OCI-LY7 (cell line): ENCODE data around the gene PHOX2A. TPM values are rescaled to one million over a fixed set of nuclear protein-coding genes. Genes with fewer than 3 reads are reported as not detected.

Experiments used
- BruUV-seq: library from RNA; stranded (reverse); fragments of 400-500 nt; replicated peaks from 2 replicates; lab custom pipeline; 2021; lab: Mats Ljungman, UMichigan
- CTCF ChIA-PET: fragments of 300-600 bp; sonication (Branson Sonifier 250); formaldehyde crosslinking; loops from one replicate; lab custom pipeline; 2022; ENCODE audit warnings: antibody characterized with exemption; ENCODE audit not compliant: unreplicated experiment; lab: Charles Lee
- POLR2A ChIA-PET: fragments of 300-600 bp; sonication (Branson Sonifier 250); formaldehyde crosslinking; loops from one replicate; lab custom pipeline; 2022; ENCODE audit warnings: antibody characterized with exemption; lab: Charles Lee
- DNase-seq: peaks from one replicate; pipeline ENCODE4 v3.0.0-alpha.2; 2015; ENCODE audit warnings: low spot score
- H2AFZ ChIP-seq: fragments of 200-600 bp; sonication (generic), shearing (Covaris generic); 2 replicates; pipeline ENCODE4 v1.6.1; 2014; ENCODE audit warnings: mild to moderate bottlenecking, antibody characterized with exemption, low read length, moderate library complexity
- H3K27ac ChIP-seq: fragments of 200-600 bp; sonication (generic); 2 replicates; pipeline ENCODE4 v1.5.1; 2014; ENCODE audit warnings: mixed run types, low read depth, mild to moderate bottlenecking, moderate library complexity, low read length, inconsistent platforms; ENCODE audit not compliant: poor library complexity, severe bottlenecking
- H3K36me3 ChIP-seq: fragments of 200-600 bp; sonication (generic); 2 replicates; pipeline ENCODE4 v1.6.1; 2014; ENCODE audit warnings: mild to moderate bottlenecking, antibody characterized with exemption, low read length, moderate library complexity, mixed read lengths; ENCODE audit not compliant: insufficient read depth
- H3K4me1 ChIP-seq: fragments of 200-600 bp; sonication (generic); 2 replicates; pipeline ENCODE4 v1.5.1; 2014; ENCODE audit warnings: mild to moderate bottlenecking, low read length; ENCODE audit not compliant: insufficient read depth, poor library complexity, severe bottlenecking
- H3K4me2 ChIP-seq: fragments of 200-600 bp; sonication (generic); 2 replicates; pipeline ENCODE4 v1.6.1; 2014; ENCODE audit warnings: mild to moderate bottlenecking, low read length
- H3K4me3 ChIP-seq: fragments of 200-600 bp; sonication (generic); 2 replicates; pipeline ENCODE4 v1.5.1; 2014; ENCODE audit warnings: mild to moderate bottlenecking, low read depth, low read length; ENCODE audit not compliant: poor library complexity, severe bottlenecking
- H3K79me2 ChIP-seq: fragments of 200-600 bp; sonication (generic); 2 replicates; pipeline ENCODE4 v1.6.1; 2016; ENCODE audit warnings: low read depth, mild to moderate bottlenecking, low read length, moderate library complexity, mixed read lengths; ENCODE audit not compliant: insufficient read depth
- H3K9me2 ChIP-seq: fragments of 200-600 bp; sonication (generic); 2 replicates; pipeline ENCODE4 v1.6.1; 2016; ENCODE audit warnings: mild to moderate bottlenecking, low read length, mixed read lengths; ENCODE audit not compliant: insufficient read depth
- H3K9me3 ChIP-seq: fragments of 200-600 bp; sonication (generic); 2 replicates; pipeline ENCODE4 v1.6.1; 2014; ENCODE audit warnings: mild to moderate bottlenecking, mixed run types, low read length, mixed read lengths
- H4K20me1 ChIP-seq: fragments of 200-600 bp; sonication (generic); 2 replicates; pipeline ENCODE4 v1.6.1; 2014; ENCODE audit warnings: mild to moderate bottlenecking, antibody characterized with exemption, low read length, moderate library complexity, mixed read lengths; ENCODE audit not compliant: insufficient read depth
- EZH2phosphoT487 ChIP-seq: fragments of 200-600 bp; sonication (generic); IDR thresholded peaks from 2 replicates; pipeline ENCODE4 v1.6.1; 2018; ENCODE audit warnings: low read depth, borderline replicate concordance, mild to moderate bottlenecking, mixed run types, antibody characterized with exemption, low read length, moderate library complexity, mixed read lengths
- intact Hi-C: fragments of 100-400 bp; cut with micrococcal nuclease; formaldehyde crosslinking; loops from one replicate; pipeline ENCODE4 v1.10.0; 2022; ENCODE audit not compliant: unreplicated experiment
- total RNA-seq, 2 experiments: library from RNA; depleted of rRNA in 1 of 2; stranded (reverse); fragments of >200 nt in 1 of 2; shearing (Covaris generic) in 1 of 2; gene quantifications; 2 replicates each; pipeline ENCODE4 v1.2.3, GENCODE V29; 2014 to 2022
- TF ChIP-seq, protein P1 (sequence below): fragments of 200-600 bp; sonication (generic); conservative IDR thresholded peaks from 2 replicates; pipeline ENCODE4 v1.5.1; 2014; ENCODE audit warnings: mild to moderate bottlenecking, antibody characterized with exemption, low read length, moderate library complexity, mixed read lengths

PHOX2A gene
- total RNA-seq, 2 experiments from 2014 or later: not detected

DNA sequence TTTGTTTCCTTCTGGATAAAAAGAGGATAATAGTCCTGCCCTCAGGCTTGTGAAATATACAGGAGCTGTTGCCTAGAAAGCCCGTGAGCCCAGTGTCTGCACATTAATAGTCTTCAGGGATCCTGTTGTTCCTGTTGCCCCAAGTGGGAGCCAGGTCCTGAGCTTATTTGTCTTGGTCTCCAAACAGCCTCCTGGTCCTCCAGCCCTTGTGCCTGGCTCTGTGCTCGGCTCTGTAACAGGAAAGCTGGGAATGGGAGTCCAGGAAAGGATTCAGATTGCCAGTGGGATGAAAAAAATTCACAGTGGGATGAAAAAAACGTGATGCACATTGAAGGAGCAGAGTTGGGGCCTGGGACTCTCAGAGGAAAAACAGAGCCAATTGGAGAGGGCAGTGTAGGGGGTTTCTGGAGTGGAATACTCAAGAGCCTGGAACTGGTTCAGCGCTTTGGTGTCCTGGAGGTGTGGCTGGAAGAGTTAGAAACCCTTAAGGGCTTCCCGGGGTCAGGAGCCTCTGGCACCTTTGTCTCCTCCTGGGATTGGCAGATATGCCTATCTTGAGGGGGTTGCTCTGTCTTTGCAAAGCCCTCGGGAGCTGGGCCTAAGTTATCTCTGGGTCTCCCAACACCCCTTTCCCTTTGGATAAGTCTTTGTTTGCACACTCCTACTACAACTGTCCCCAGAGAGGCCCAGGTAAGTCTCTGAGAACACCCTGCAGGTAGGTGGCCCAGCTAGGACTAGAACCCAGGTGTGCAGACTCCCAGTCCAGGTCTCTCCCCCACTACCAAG is 21.7 kb downstream of the PHOX2A start:
- ChIA-PET CTCF (no interaction called here), POLR2A (interaction anchor here (0.7 to 1.3 kb wide), 4 partner anchors 11 to 62 kb away, joined by 3 to 4 read pairs (median 4); no protein-coding TSS in a partner anchor)
- DNase-seq: peak; percentile 22
- Histone ChIP-seq H3K9me3 (no peaks in the 10 kb centered on the region), H4K20me1 (no peaks in the 10 kb centered on the region), H3K79me2 (peaks cover 26% of the 10 kb centered on the region; the same call in 1 of the 2 replicates), H3K36me3 (peaks cover 10% of the 10 kb centered on the region; the same call in 1 of the 2 replicates), H3K4me2 (peak overlapping the region; percentile 91), H3K4me3 (peak overlapping the region; percentile 77), H3K27ac (peak overlapping the region; percentile 91), H2AFZ (peak overlapping the region; percentile 84; the same call in 1 of the 2 replicates), H3K4me1 (peaks cover 52% of the 10 kb centered on the region), H3K9me2 (no peaks in the 10 kb centered on the region)
- intact Hi-C loops: loop anchor here (5.0 kb wide), 3 partner anchors 210 to 930 kb away; partner anchors contain the start of gene CLPB
- BruUV-seq: no TSS peak
- no peak for TF ChIP-seq EZH2phosphoT487
- TF ChIP-seq, protein P1, sequence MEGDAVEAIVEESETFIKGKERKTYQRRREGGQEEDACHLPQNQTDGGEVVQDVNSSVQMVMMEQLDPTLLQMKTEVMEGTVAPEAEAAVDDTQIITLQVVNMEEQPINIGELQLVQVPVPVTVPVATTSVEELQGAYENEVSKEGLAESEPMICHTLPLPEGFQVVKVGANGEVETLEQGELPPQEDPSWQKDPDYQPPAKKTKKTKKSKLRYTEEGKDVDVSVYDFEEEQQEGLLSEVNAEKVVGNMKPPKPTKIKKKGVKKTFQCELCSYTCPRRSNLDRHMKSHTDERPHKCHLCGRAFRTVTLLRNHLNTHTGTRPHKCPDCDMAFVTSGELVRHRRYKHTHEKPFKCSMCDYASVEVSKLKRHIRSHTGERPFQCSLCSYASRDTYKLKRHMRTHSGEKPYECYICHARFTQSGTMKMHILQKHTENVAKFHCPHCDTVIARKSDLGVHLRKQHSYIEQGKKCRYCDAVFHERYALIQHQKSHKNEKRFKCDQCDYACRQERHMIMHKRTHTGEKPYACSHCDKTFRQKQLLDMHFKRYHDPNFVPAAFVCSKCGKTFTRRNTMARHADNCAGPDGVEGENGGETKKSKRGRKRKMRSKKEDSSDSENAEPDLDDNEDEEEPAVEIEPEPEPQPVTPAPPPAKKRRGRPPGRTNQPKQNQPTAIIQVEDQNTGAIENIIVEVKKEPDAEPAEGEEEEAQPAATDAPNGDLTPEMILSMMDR: no peak

DNA sequence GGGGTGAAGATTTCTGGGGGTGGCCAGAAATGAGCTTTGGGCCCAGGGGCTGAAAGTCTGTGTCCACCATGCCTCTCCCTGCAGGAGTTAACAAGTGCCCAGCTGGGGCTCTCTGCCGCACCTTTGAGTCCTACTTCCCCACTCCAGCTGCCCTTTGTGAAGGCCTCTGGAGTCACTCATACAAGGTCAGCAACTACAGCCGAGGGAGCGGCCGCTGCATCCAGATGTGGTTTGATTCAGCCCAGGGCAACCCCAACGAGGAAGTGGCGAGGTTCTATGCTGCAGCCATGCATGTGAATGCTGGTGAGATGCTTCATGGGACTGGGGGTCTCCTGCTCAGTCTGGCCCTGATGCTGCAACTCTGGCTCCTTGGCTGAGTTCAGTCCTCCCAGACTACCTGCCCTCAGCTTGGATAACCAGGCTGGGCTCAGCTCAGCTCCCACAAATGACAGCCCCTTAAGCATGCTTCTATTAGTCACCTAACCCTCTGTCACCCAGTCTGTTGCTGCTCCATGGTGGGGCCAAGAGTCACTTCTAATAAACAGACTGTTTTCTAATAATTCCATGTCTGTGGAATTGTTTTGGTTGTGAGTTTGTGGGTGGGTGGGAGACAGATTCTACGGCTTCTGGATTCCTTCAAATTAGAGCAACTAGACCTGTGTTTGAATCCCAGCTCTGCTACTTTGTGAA is 22.4 kb downstream of the PHOX2A start:
- POLR2A ChIA-PET: interaction anchor here (0.8 to 1.3 kb wide), 3 partner anchors 10 to 15 kb away, joined by 3 to 4 read pairs (median 4); no protein-coding TSS in a partner anchor
- peak; percentile 65 for DNase-seq
- TF ChIP-seq, protein P1: no peak
- no peak for TF ChIP-seq EZH2phosphoT487
- no peaks in the 10 kb centered on the region for H3K9me3 ChIP-seq
- H3K36me3 ChIP-seq: 0 out of 2 replicates have a peak, but pooled peaks cover 3% of the 10 kb centered on the region
- intact Hi-C loops: loop anchor here (5.0 kb wide), 3 partner anchors 211 to 931 kb away; partner anchors contain the start of gene CLPB
- H3K79me2 ChIP-seq: peaks cover 26% of the 10 kb centered on the region; the same call in 1 of the 2 replicates
- TSS peak; percentile 88 for BruUV-seq
- H4K20me1 ChIP-seq: no peaks in the 10 kb centered on the region
- H3K4me3 ChIP-seq: peak overlapping the region; percentile 77
- CTCF ChIA-PET: interaction anchor here (0.6 kb wide), 2 partner anchors 11 to 565 kb away, joined by 3 read pairs; no protein-coding TSS in a partner anchor
- H2AFZ ChIP-seq: peak overlapping the region; percentile 84
- H3K4me2 ChIP-seq: peak overlapping the region; percentile 91
- H3K9me2 ChIP-seq: no peaks in the 10 kb centered on the region
- H3K4me1 ChIP-seq: peaks cover 44% of the 10 kb centered on the region
- H3K27ac ChIP-seq: peak overlapping the region; percentile 91
